OCI-LY7 (cell line): ENCODE measurements around the gene HAAO. TPM values are rescaled to one million over a fixed set of nuclear protein-coding genes. Genes with fewer than 3 reads are reported as not detected.

ENCODE experiments used
- BruUV-seq: library from RNA; stranded (reverse); fragments of 400-500 nt; replicated peaks from 2 replicates; lab custom pipeline; 2021; lab: Mats Ljungman, UMichigan
- CTCF ChIA-PET: fragments of 300-600 bp; sonication (Branson Sonifier 250); formaldehyde crosslinking; loops from one replicate; lab custom pipeline; 2022; ENCODE audit warnings: antibody characterized with exemption; ENCODE audit not compliant: unreplicated experiment; lab: Charles Lee
- POLR2A ChIA-PET: fragments of 300-600 bp; sonication (Branson Sonifier 250); formaldehyde crosslinking; loops from one replicate; lab custom pipeline; 2022; ENCODE audit warnings: antibody characterized with exemption; lab: Charles Lee
- DNase-seq: peaks from one replicate; pipeline ENCODE4 v3.0.0-alpha.2; 2015; ENCODE audit warnings: low spot score
- H2AFZ ChIP-seq: fragments of 200-600 bp; sonication (generic), shearing (Covaris generic); 2 replicates; pipeline ENCODE4 v1.6.1; 2014; ENCODE audit warnings: mild to moderate bottlenecking, antibody characterized with exemption, low read length, moderate library complexity
- H3K27ac ChIP-seq: fragments of 200-600 bp; sonication (generic); 2 replicates; pipeline ENCODE4 v1.5.1; 2014; ENCODE audit warnings: mixed run types, low read depth, mild to moderate bottlenecking, moderate library complexity, low read length, inconsistent platforms; ENCODE audit not compliant: poor library complexity, severe bottlenecking
- H3K36me3 ChIP-seq: fragments of 200-600 bp; sonication (generic); 2 replicates; pipeline ENCODE4 v1.6.1; 2014; ENCODE audit warnings: mild to moderate bottlenecking, antibody characterized with exemption, low read length, moderate library complexity, mixed read lengths; ENCODE audit not compliant: insufficient read depth
- H3K4me1 ChIP-seq: fragments of 200-600 bp; sonication (generic); 2 replicates; pipeline ENCODE4 v1.5.1; 2014; ENCODE audit warnings: mild to moderate bottlenecking, low read length; ENCODE audit not compliant: insufficient read depth, poor library complexity, severe bottlenecking
- H3K4me2 ChIP-seq: fragments of 200-600 bp; sonication (generic); 2 replicates; pipeline ENCODE4 v1.6.1; 2014; ENCODE audit warnings: mild to moderate bottlenecking, low read length
- H3K4me3 ChIP-seq: fragments of 200-600 bp; sonication (generic); 2 replicates; pipeline ENCODE4 v1.5.1; 2014; ENCODE audit warnings: mild to moderate bottlenecking, low read depth, low read length; ENCODE audit not compliant: poor library complexity, severe bottlenecking
- H3K79me2 ChIP-seq: fragments of 200-600 bp; sonication (generic); 2 replicates; pipeline ENCODE4 v1.6.1; 2016; ENCODE audit warnings: low read depth, mild to moderate bottlenecking, low read length, moderate library complexity, mixed read lengths; ENCODE audit not compliant: insufficient read depth
- H3K9me2 ChIP-seq: fragments of 200-600 bp; sonication (generic); 2 replicates; pipeline ENCODE4 v1.6.1; 2016; ENCODE audit warnings: mild to moderate bottlenecking, low read length, mixed read lengths; ENCODE audit not compliant: insufficient read depth
- H3K9me3 ChIP-seq: fragments of 200-600 bp; sonication (generic); 2 replicates; pipeline ENCODE4 v1.6.1; 2014; ENCODE audit warnings: mild to moderate bottlenecking, mixed run types, low read length, mixed read lengths
- H4K20me1 ChIP-seq: fragments of 200-600 bp; sonication (generic); 2 replicates; pipeline ENCODE4 v1.6.1; 2014; ENCODE audit warnings: mild to moderate bottlenecking, antibody characterized with exemption, low read length, moderate library complexity, mixed read lengths; ENCODE audit not compliant: insufficient read depth
- EZH2phosphoT487 ChIP-seq: fragments of 200-600 bp; sonication (generic); IDR thresholded peaks from 2 replicates; pipeline ENCODE4 v1.6.1; 2018; ENCODE audit warnings: low read depth, borderline replicate concordance, mild to moderate bottlenecking, mixed run types, antibody characterized with exemption, low read length, moderate library complexity, mixed read lengths
- intact Hi-C: fragments of 100-400 bp; cut with micrococcal nuclease; formaldehyde crosslinking; loops from one replicate; pipeline ENCODE4 v1.10.0; 2022; ENCODE audit not compliant: unreplicated experiment
- total RNA-seq, 2 experiments: library from RNA; depleted of rRNA in 1 of 2; stranded (reverse); fragments of >200 nt in 1 of 2; shearing (Covaris generic) in 1 of 2; gene quantifications; 2 replicates each; pipeline ENCODE4 v1.2.3, GENCODE V29; 2014 to 2022
- TF ChIP-seq, protein P1 (sequence below): fragments of 200-600 bp; sonication (generic); conservative IDR thresholded peaks from 2 replicates; pipeline ENCODE4 v1.5.1; 2014; ENCODE audit warnings: mild to moderate bottlenecking, antibody characterized with exemption, low read length, moderate library complexity, mixed read lengths

The HAAO gene
- total RNA-seq, 2 experiments from 2014 or later = not detected

GRCh38 chr2:42768706-42769256 lies 23.6 kb downstream of the HAAO start:
- intact Hi-C loops = no loop called here
- no peaks in the 10 kb centered on the region for H3K36me3 ChIP-seq
- no peaks in the 10 kb centered on the region for H3K9me2 ChIP-seq
- no peak overlapping the region for H3K27ac ChIP-seq
- ChIA-PET POLR2A (no interaction called here), CTCF (no interaction called here)
- no peaks in the 10 kb centered on the region for H4K20me1 ChIP-seq
- H3K4me1 ChIP-seq = no peaks in the 10 kb centered on the region
- H2AFZ ChIP-seq = no peak overlapping the region
- TF ChIP-seq, protein P1, sequence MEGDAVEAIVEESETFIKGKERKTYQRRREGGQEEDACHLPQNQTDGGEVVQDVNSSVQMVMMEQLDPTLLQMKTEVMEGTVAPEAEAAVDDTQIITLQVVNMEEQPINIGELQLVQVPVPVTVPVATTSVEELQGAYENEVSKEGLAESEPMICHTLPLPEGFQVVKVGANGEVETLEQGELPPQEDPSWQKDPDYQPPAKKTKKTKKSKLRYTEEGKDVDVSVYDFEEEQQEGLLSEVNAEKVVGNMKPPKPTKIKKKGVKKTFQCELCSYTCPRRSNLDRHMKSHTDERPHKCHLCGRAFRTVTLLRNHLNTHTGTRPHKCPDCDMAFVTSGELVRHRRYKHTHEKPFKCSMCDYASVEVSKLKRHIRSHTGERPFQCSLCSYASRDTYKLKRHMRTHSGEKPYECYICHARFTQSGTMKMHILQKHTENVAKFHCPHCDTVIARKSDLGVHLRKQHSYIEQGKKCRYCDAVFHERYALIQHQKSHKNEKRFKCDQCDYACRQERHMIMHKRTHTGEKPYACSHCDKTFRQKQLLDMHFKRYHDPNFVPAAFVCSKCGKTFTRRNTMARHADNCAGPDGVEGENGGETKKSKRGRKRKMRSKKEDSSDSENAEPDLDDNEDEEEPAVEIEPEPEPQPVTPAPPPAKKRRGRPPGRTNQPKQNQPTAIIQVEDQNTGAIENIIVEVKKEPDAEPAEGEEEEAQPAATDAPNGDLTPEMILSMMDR = no peak
- TF ChIP-seq EZH2phosphoT487 = no peak
- H3K4me2 ChIP-seq = no peak overlapping the region
- H3K79me2 ChIP-seq = no peaks in the 10 kb centered on the region
- no peaks in the 10 kb centered on the region for H3K9me3 ChIP-seq
- DNase-seq = no peak
- no TSS peak for BruUV-seq
- H3K4me3 ChIP-seq = no peak overlapping the region

DNA sequence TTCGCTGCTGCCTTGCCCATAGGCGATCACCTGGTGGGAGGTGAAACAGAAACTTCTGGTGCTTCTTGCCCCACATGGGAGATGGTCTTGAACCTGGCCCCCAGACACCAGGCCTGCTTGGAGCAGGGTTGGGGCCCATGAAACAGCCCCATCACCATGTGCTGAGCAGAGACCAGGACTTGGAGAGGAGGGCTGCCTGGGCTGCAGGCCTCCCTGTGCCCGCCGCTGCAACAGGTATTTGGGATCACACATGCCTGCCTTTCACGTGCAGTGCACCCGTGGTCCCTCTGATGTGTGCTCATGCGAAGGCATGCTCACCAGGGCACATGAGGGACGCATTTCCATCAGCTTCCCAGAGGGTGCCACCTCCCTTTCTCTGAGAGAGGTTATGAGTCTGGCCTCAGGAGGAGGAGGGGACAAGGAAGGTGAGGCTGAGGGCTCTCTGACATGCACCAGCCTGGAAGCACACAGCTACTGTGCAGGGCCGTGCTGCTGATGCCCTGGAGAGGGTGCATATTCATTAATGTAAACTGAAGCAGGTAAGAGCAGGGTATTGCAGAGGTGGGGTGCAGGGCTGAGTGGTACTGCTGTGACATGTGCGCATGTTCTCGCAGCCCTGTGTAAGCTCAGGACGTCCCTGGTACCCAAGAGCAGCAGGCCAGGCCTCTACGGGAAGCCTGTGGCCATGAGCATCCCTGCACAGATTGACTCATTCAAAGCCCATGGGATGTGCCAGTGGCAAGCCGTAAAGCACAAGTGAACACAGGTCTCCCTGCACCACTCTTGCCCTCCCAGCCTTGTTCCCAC lies 24.3 kb downstream of the HAAO start:
- H3K9me2 ChIP-seq = no peaks in the 10 kb centered on the region
- H3K27ac ChIP-seq = no peak overlapping the region
- H2AFZ ChIP-seq = no peak overlapping the region
- no peak for DNase-seq
- H3K79me2 ChIP-seq = no peaks in the 10 kb centered on the region
- H3K36me3 ChIP-seq = no peaks in the 10 kb centered on the region
- TF ChIP-seq, protein P1 = no peak
- TF ChIP-seq EZH2phosphoT487 = no peak
- no peak overlapping the region for H3K4me3 ChIP-seq
- no TSS peak for BruUV-seq
- H3K4me2 ChIP-seq = no peak overlapping the region
- H3K4me1 ChIP-seq = no peaks in the 10 kb centered on the region
- intact Hi-C loops = no loop called here
- no peaks in the 10 kb centered on the region for H4K20me1 ChIP-seq
- ChIA-PET CTCF (no interaction called here), POLR2A (no interaction called here)
- H3K9me3 ChIP-seq = no peaks in the 10 kb centered on the region
